DOHH2 (cell line): ENCODE data around the gene USP1.

Experiments used
- H3F3A ChIP-seq: fragments of 200-600 bp; sonication (generic), shearing (Covaris generic); 2 replicates; pipeline ENCODE4 v1.6.0; 2016; ENCODE audit warnings: antibody characterized with exemption, mild to moderate bottlenecking; ENCODE audit not compliant: control insufficient read depth, insufficient read depth
- H3K27ac ChIP-seq: fragments of 200-600 bp; sonication (generic); 2 replicates; pipeline ENCODE4 v1.5.1; 2014; ENCODE audit warnings: low read depth, mild to moderate bottlenecking, low read length, moderate library complexity
- H3K27me3 ChIP-seq: fragments of 200-600 bp; sonication (generic); 2 replicates; pipeline ENCODE4 v1.6.1; 2014; ENCODE audit warnings: mild to moderate bottlenecking, low read length, mixed read lengths; ENCODE audit not compliant: control insufficient read depth
- H3K36me3 ChIP-seq: fragments of 200-600 bp; sonication (generic); 2 replicates; pipeline ENCODE4 v1.6.1; 2014; ENCODE audit warnings: mild to moderate bottlenecking, low read length, moderate library complexity, mixed read lengths; ENCODE audit not compliant: control insufficient read depth
- H3K4me1 ChIP-seq: fragments of 200-600 bp; sonication (generic); 2 replicates; pipeline ENCODE4 v1.6.1; 2014; ENCODE audit warnings: mild to moderate bottlenecking, low read length, mixed read lengths; ENCODE audit not compliant: control insufficient read depth
- H3K4me2 ChIP-seq: fragments of 200-600 bp; sonication (generic); 2 replicates; pipeline ENCODE4 v1.6.0; 2014; ENCODE audit warnings: mild to moderate bottlenecking, low read length, moderate library complexity
- H3K4me3 ChIP-seq: fragments of 200-600 bp; sonication (generic); 2 replicates; pipeline ENCODE4 v1.5.1; 2014; ENCODE audit warnings: mild to moderate bottlenecking, low read length, mixed read lengths
- H3K79me2 ChIP-seq: fragments of 200-600 bp; sonication (generic); 2 replicates; pipeline ENCODE4 v1.6.1; 2014; ENCODE audit warnings: mild to moderate bottlenecking, low read length, mixed read lengths; ENCODE audit not compliant: control insufficient read depth
- H3K9me2 ChIP-seq: fragments of 200-600 bp; sonication (generic); replicated peaks from 2 replicates; pipeline ENCODE4 v1.6.1; 2014; ENCODE audit warnings: mild to moderate bottlenecking, low read length, mixed read lengths; ENCODE audit not compliant: control insufficient read depth
- H3K9me3 ChIP-seq: fragments of 200-600 bp; sonication (generic); 2 replicates; pipeline ENCODE4 v1.6.1; 2014; ENCODE audit warnings: antibody characterized with exemption, low read length, mixed read lengths; ENCODE audit not compliant: control insufficient read depth, insufficient read depth
- H4K20me1 ChIP-seq: fragments of 200-600 bp; sonication (generic); 2 replicates; pipeline ENCODE4 v1.6.0; 2014; ENCODE audit warnings: low read depth, mild to moderate bottlenecking, antibody characterized with exemption, low read length, moderate library complexity; ENCODE audit not compliant: control insufficient read depth, insufficient read depth
- CTCF ChIP-seq: fragments of 200-600 bp; sonication (generic); IDR thresholded peaks from one replicate; pipeline ENCODE4 v1.5.1; 2014; ENCODE audit warnings: antibody characterized with exemption, mild to moderate bottlenecking, low read depth, low read length; ENCODE audit not compliant: poor library complexity, severe bottlenecking
- EZH2phosphoT487 ChIP-seq: fragments of 200-600 bp; sonication (generic); IDR thresholded peaks from 2 replicates; pipeline ENCODE4 v1.6.1; 2017; ENCODE audit warnings: borderline replicate concordance, mild to moderate bottlenecking, antibody characterized with exemption, low read length, moderate library complexity, mixed read lengths

Gene USP1

GRCh38 chr1:62457955-62458354, 21.1 kb downstream of the USP1 start:
- H3K4me3 ChIP-seq, result no peak overlapping the region
- H3K4me1 ChIP-seq, result no peaks in the 10 kb centered on the region
- no peak overlapping the region for H3K4me2 ChIP-seq

GRCh38 chr1:62462370-62462769, 25.5 kb downstream of the USP1 start:
- Histone ChIP-seq H3K79me2 (no peaks in the 10 kb centered on the region), H3F3A (peaks cover 5% of the 10 kb centered on the region), H3K9me3 (no peaks in the 10 kb centered on the region), H3K4me3 (no peak overlapping the region), H3K27ac (no peak overlapping the region), H4K20me1 (no peaks in the 10 kb centered on the region), H3K27me3 (no peaks in the 10 kb centered on the region), H3K4me1 (no peaks in the 10 kb centered on the region), H3K9me2 (no peaks in the 10 kb centered on the region; the same call in 1 of the 2 replicates), H3K4me2 (no peak overlapping the region), H3K36me3 (no peaks in the 10 kb centered on the region; the same call in 1 of the 2 replicates)
- TF ChIP-seq CTCF (no peak), EZH2phosphoT487 (no peak)

More at GRCh38 chr1:62457955-62458354, 21.1 kb downstream of the USP1 start:
- H3K9me3 ChIP-seq, result no peaks in the 10 kb centered on the region
- H3K27me3 ChIP-seq, result no peaks in the 10 kb centered on the region
- no peaks in the 10 kb centered on the region for H3K79me2 ChIP-seq
- TF ChIP-seq EZH2phosphoT487, result no peak
- no peak for TF ChIP-seq CTCF
- H3K9me2 ChIP-seq, result no peaks in the 10 kb centered on the region
- no peak overlapping the region for H3K27ac ChIP-seq
- H3K36me3 ChIP-seq, result peaks cover 16% of the 10 kb centered on the region
- H4K20me1 ChIP-seq, result no peaks in the 10 kb centered on the region
- peaks cover 33% of the 10 kb centered on the region for H3F3A ChIP-seq

GRCh38 chr1:62467092-62467491, 30.2 kb downstream of the USP1 start:
- Histone ChIP-seq H3K27ac (no peak overlapping the region), H4K20me1 (no peaks in the 10 kb centered on the region), H3K79me2 (no peaks in the 10 kb centered on the region), H3K4me2 (no peak overlapping the region), H3K4me3 (no peak overlapping the region), H3K9me3 (no peaks in the 10 kb centered on the region), H3K27me3 (no peaks in the 10 kb centered on the region), H3F3A (no peaks in the 10 kb centered on the region), H3K36me3 (no peaks in the 10 kb centered on the region; the same call in 1 of the 2 replicates), H3K9me2 (no peaks in the 10 kb centered on the region; the same call in 1 of the 2 replicates), H3K4me1 (no peaks in the 10 kb centered on the region)
- TF ChIP-seq EZH2phosphoT487 (no peak), CTCF (no peak)
